AG10803 (cell line): ENCODE data around the gene ZC3H13.

ENCODE experiments used
- DNase-seq: peaks from one replicate; pipeline ENCODE4 v3.0.0; 2010; ENCODE audit warnings: low read depth
- H3K4me3 ChIP-seq: 2 replicates; pipeline ENCODE4 v1.5.1; 2011; ENCODE audit warnings: mild to moderate bottlenecking, low read length, control low read depth
- CTCF ChIP-seq: conservative IDR thresholded peaks from 2 replicates; pipeline ENCODE4 v1.5.1; 2011; ENCODE audit warnings: mild to moderate bottlenecking, low read length, control low read depth, inconsistent platforms

The ZC3H13 gene

GRCh38 chr13:45954836-45955800 is 97.4 kb downstream of the ZC3H13 start:
- TF ChIP-seq CTCF: no peak
- DNase-seq: no peak
- no peak overlapping the region for H3K4me3 ChIP-seq

- TF ChIP-seq CTCF: no peak
- H3K4me3 ChIP-seq: no peak overlapping the region
- DNase-seq: no peak
Measured at GRCh38 chr13:45953082-45953481, 99.5 kb downstream of the ZC3H13 start.

GRCh38 chr13:45951724-45952123 is 100.8 kb downstream of the ZC3H13 start:
- DNase-seq: no peak
- H3K4me3 ChIP-seq: no peak overlapping the region
- TF ChIP-seq CTCF: no peak

GRCh38 chr13:45951166-45951565 is 101.4 kb downstream of the ZC3H13 start:
- H3K4me3 ChIP-seq: no peak overlapping the region
- no peak for TF ChIP-seq CTCF
- no peak for DNase-seq

- no peak for DNase-seq
- no peak overlapping the region for H3K4me3 ChIP-seq
- no peak for TF ChIP-seq CTCF
Measured at GRCh38 chr13:45950386-45951000, 102.1 kb downstream of the ZC3H13 start.

GRCh38 chr13:45949161-45949560 is 103.4 kb downstream of the ZC3H13 start:
- no peak overlapping the region for H3K4me3 ChIP-seq
- DNase-seq: peak; percentile 38
- no peak for TF ChIP-seq CTCF

- H3K4me3 ChIP-seq: no peak overlapping the region
- DNase-seq: no peak
- no peak for TF ChIP-seq CTCF
Measured at GRCh38 chr13:45943965-45944364, 108.6 kb downstream of the ZC3H13 start.
